Fibroblast of lung (primary cell): ENCODE data around the gene TPSG1. TPM values are rescaled to one million over a fixed set of nuclear protein-coding genes. Genes with fewer than 3 reads are reported as not detected.
A peak's percentile ranks its signal among the peaks of the same experiment; 100 is the strongest.

Source experiments
- DNase-seq, 2 donors: peaks; one replicate each; pipeline versions ENCODE4 v3.0.0 to v3.0.0-alpha.2; 2010; ENCODE audit warnings: low read depth in 2 of 2
- H2AFZ ChIP-seq: 2 replicates; pipeline ENCODE4 v1.5.1; 2012; ENCODE audit warnings: low read length, control low read depth, inconsistent platforms
- H3K27ac ChIP-seq: 2 replicates; pipeline ENCODE4 v1.5.1; 2011; ENCODE audit warnings: low read length, control low read depth; ENCODE audit not compliant: insufficient read depth
- H3K27me3 ChIP-seq: 2 replicates; pipeline ENCODE4 v1.5.1; 2011; ENCODE audit warnings: mild to moderate bottlenecking, low read length; ENCODE audit not compliant: control insufficient read depth, insufficient read depth
- H3K36me3 ChIP-seq: 2 replicates; pipeline ENCODE4 v1.5.1; 2011; ENCODE audit warnings: low read length; ENCODE audit not compliant: control insufficient read depth, insufficient read depth
- H3K4me1 ChIP-seq: 2 replicates; pipeline ENCODE4 v1.5.1; 2011; ENCODE audit warnings: low read length; ENCODE audit not compliant: control insufficient read depth, insufficient read depth; ENCODE audit errors: extremely low read depth
- H3K4me2 ChIP-seq: 2 replicates; pipeline ENCODE4 v1.5.1; 2011; ENCODE audit warnings: low read length, control low read depth; ENCODE audit not compliant: insufficient read depth; ENCODE audit errors: extremely low read depth
- H3K4me3 ChIP-seq, 4 experiments: fragments of 200-600 bp in 1 of 4; sonication (generic) in 1 of 4; replicated peaks in 1 of 4; 2 replicates each; pipeline ENCODE4 v1.5.1; 2011 to 2016; ENCODE audit warnings: low read length in 4 of 4, low read depth in 3 of 4, mild to moderate bottlenecking in 3 of 4, control low read depth in 2 of 4, inconsistent platforms in 1 of 4, mixed read lengths in 1 of 4; ENCODE audit not compliant: insufficient read depth in 1 of 4; ENCODE audit errors: control extremely low read depth in 1 of 4
- H3K79me2 ChIP-seq: 2 replicates; pipeline ENCODE4 v1.5.1; 2012; ENCODE audit warnings: mild to moderate bottlenecking, low read length, inconsistent platforms; ENCODE audit not compliant: control insufficient read depth, insufficient read depth
- H3K9ac ChIP-seq: 2 replicates; pipeline ENCODE4 v1.5.1; 2011; ENCODE audit warnings: mild to moderate bottlenecking, low read length, control low read depth; ENCODE audit not compliant: insufficient read depth
- H3K9me3 ChIP-seq: 2 replicates; pipeline ENCODE4 v1.5.1; 2012; ENCODE audit warnings: low read depth, low read length; ENCODE audit not compliant: control insufficient read depth, insufficient read depth
- H4K20me1 ChIP-seq: 2 replicates; pipeline ENCODE4 v1.5.1; 2011; ENCODE audit warnings: low read length; ENCODE audit not compliant: control insufficient read depth, insufficient read depth; ENCODE audit errors: extremely low read depth
- EZH2 ChIP-seq: IDR thresholded peaks from 2 replicates; pipeline ENCODE4 v1.5.1; 2012; ENCODE audit warnings: low read length, control low read depth, mild to moderate bottlenecking; ENCODE audit errors: missing control alignments
- polyA plus RNA-seq, 2 donors: library from polyadenylated mRNA; depleted of rRNA in 1 of 2; stranded (reverse) in 1 of 2; unstranded in 1 of 2; fragments of >200 nt; gene quantifications; 2 replicates each; pipeline ENCODE4 v1.2.1, GENCODE V29; 2011 to 2012; ENCODE audit warnings: missing spikeins in 1 of 2
- total RNA-seq: library from RNA; depleted of rRNA; stranded (reverse); fragments of >200 nt; gene quantifications from 2 replicates; pipeline ENCODE4 v1.2.1, GENCODE V29; 2014
- TF ChIP-seq, protein P1 (sequence below), 2 donors: IDR thresholded peaks in 1 of 2; conservative IDR thresholded peaks in 1 of 2; 1 replicate in 1 of 2; 2 replicates in 1 of 2; pipeline ENCODE4 v1.5.1; 2011 to 2012; ENCODE audit warnings: low read length in 2 of 2, control low read depth in 1 of 2, inconsistent platforms in 1 of 2, low read depth in 1 of 2, mild to moderate bottlenecking in 1 of 2

The TPSG1 gene
- total and polyA plus RNA-seq, 2 donors (not counting 1 experiment from before 2014, with no cell fraction given), result not detected

DNA sequence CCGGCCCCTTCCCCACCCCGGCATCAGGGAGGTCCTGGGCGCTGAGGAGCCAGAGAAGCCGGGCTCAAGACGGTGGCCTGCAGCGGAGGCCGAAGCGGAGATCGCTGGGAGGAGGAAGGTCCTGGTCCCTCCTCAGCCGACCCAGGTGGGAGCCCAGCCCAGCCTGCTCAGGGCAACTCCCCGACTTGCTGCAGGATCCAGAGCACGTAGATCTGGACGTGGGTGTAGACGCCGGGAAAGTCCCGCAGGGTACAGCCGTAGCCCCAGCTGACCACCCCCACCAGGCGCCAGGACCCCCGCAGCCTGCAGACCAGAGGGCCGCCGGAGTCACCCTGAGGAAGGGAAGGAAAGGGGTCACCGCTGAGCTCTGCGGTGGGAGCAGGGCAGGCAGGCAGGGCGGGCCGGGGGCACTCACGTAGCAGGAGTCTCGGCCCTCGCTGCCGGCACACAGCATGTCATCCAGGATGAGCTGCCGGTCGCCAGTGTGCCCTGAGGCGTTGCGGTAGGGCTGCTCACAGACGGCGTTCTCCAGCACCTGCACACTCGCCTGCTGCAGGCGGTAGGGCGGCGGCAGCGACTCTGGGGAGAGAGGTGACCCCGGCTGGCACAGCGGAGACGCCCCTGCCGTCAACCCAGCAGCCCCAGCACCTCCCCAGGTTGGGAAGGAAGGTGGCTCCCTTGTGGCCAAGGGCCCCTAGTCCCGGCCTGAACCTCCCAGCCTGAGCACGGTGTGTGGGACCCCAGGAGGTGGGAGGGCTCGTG is 36.2 kb upstream of the TPSG1 start:
- Histone ChIP-seq H3K9me3 (no peaks in the 10 kb centered on the region), H3K27ac (no peak overlapping the region), H3K4me1 (no peaks in the 10 kb centered on the region), H3K9ac (no peak overlapping the region), H2AFZ (no peak overlapping the region), H4K20me1 (no peaks in the 10 kb centered on the region), H3K79me2 (no peaks in the 10 kb centered on the region), H3K4me2 (no peak overlapping the region), H3K36me3 (no peaks in the 10 kb centered on the region), H3K4me3 (no peak overlapping the region), H3K27me3 (peaks cover 20% of the 10 kb centered on the region)
- DNase-seq, result no peak
- TF ChIP-seq, protein P1, sequence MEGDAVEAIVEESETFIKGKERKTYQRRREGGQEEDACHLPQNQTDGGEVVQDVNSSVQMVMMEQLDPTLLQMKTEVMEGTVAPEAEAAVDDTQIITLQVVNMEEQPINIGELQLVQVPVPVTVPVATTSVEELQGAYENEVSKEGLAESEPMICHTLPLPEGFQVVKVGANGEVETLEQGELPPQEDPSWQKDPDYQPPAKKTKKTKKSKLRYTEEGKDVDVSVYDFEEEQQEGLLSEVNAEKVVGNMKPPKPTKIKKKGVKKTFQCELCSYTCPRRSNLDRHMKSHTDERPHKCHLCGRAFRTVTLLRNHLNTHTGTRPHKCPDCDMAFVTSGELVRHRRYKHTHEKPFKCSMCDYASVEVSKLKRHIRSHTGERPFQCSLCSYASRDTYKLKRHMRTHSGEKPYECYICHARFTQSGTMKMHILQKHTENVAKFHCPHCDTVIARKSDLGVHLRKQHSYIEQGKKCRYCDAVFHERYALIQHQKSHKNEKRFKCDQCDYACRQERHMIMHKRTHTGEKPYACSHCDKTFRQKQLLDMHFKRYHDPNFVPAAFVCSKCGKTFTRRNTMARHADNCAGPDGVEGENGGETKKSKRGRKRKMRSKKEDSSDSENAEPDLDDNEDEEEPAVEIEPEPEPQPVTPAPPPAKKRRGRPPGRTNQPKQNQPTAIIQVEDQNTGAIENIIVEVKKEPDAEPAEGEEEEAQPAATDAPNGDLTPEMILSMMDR (conservative IDR thresholded peaks at IDR 0.05 in 1 of 2, IDR thresholded peaks at IDR 0.05 in 1 of 2; ENCODE audit: low read depth in 1 of 2, low read length in 2 of 2), result no peak
- peak; percentile 61 for TF ChIP-seq EZH2

GRCh38 chr16:1260101-1260680 is 35.1 kb upstream of the TPSG1 start:
- H3K4me3 ChIP-seq, result no peak overlapping the region
- no peak overlapping the region for H3K27ac ChIP-seq
- no peak for DNase-seq
- peaks cover 20% of the 10 kb centered on the region for H3K27me3 ChIP-seq
- H3K79me2 ChIP-seq, result no peaks in the 10 kb centered on the region
- no peak overlapping the region for H2AFZ ChIP-seq
- no peak overlapping the region for H3K4me2 ChIP-seq
- no peaks in the 10 kb centered on the region for H3K36me3 ChIP-seq
- H3K9ac ChIP-seq, result no peak overlapping the region
- no peaks in the 10 kb centered on the region for H3K9me3 ChIP-seq
- TF ChIP-seq, protein P1 (conservative IDR thresholded peaks at IDR 0.05 in 1 of 2, IDR thresholded peaks at IDR 0.05 in 1 of 2; ENCODE audit: low read depth in 1 of 2, low read length in 2 of 2), result no peak
- TF ChIP-seq EZH2, result no peak
- H3K4me1 ChIP-seq, result no peaks in the 10 kb centered on the region
- no peaks in the 10 kb centered on the region for H4K20me1 ChIP-seq

DNA sequence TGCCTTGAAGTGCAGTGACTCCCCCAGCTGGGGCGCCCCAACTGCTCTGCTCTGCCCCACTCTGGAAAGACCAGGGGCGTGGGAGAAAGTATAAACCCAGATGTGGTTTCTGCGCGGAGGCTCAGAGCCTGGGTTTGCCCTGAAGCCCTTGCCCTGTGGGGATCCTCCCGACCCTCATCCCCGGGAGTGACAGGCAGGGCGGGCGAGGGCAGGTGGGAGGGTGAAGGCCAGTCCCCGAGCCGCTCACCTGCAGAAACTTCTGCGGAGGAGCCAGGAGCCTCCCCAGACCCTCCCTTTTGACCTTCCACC is 34.6 kb upstream of the TPSG1 start:
- H3K79me2 ChIP-seq, result no peaks in the 10 kb centered on the region
- DNase-seq, result no peak
- H2AFZ ChIP-seq, result no peak overlapping the region
- no peaks in the 10 kb centered on the region for H3K4me1 ChIP-seq
- H3K9me3 ChIP-seq, result no peaks in the 10 kb centered on the region
- H3K4me2 ChIP-seq, result no peak overlapping the region
- H4K20me1 ChIP-seq, result no peaks in the 10 kb centered on the region
- no peaks in the 10 kb centered on the region for H3K36me3 ChIP-seq
- no peak overlapping the region for H3K27ac ChIP-seq
- TF ChIP-seq EZH2, result no peak
- TF ChIP-seq, protein P1 (conservative IDR thresholded peaks at IDR 0.05 in 1 of 2, IDR thresholded peaks at IDR 0.05 in 1 of 2; ENCODE audit: low read depth in 1 of 2, low read length in 2 of 2), result no peak
- H3K9ac ChIP-seq, result no peak overlapping the region
- H3K27me3 ChIP-seq, result peaks cover 20% of the 10 kb centered on the region
- no peak overlapping the region for H3K4me3 ChIP-seq
